Astrocyte (in vitro differentiated cells and primary cell): ENCODE measurements around the gene THPO.

Experiments
- EZH2 ChIP-seq: IDR thresholded peaks from 2 replicates; pipeline ENCODE4 v1.6.1; 2012; ENCODE audit warnings: mild to moderate bottlenecking, low read length, inconsistent platforms; ENCODE audit not compliant: insufficient read depth
- TF ChIP-seq, protein P1 (sequence below): IDR thresholded peaks from 2 replicates; pipeline ENCODE4 v1.5.1; 2011; ENCODE audit warnings: low read depth, mild to moderate bottlenecking, inconsistent platforms, low read length, moderate library complexity; ENCODE audit not compliant: insufficient read depth

DNA sequence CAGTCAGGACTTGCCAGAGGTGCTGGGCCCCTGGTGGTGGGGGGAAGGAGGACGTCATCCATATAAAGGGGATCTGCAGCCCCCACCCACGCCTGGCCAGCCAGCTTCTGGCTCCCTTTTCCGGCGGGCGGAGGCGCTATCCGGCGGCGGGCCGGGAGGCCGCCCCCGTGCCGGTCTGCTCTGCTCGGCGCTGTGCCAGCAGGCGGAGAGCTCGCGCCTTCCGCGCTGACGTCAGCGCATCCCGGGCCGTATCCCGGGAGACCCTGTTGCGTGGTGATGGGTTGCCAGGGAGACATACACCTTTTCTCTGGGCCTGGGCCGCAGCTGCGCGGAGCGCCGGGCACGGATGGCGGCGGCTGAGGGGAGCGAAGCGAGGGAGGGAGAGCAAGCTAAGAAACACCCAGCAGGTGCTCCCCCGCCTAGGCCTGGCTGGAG, 39.5 kb downstream of the THPO start:
- TF ChIP-seq, protein P1, sequence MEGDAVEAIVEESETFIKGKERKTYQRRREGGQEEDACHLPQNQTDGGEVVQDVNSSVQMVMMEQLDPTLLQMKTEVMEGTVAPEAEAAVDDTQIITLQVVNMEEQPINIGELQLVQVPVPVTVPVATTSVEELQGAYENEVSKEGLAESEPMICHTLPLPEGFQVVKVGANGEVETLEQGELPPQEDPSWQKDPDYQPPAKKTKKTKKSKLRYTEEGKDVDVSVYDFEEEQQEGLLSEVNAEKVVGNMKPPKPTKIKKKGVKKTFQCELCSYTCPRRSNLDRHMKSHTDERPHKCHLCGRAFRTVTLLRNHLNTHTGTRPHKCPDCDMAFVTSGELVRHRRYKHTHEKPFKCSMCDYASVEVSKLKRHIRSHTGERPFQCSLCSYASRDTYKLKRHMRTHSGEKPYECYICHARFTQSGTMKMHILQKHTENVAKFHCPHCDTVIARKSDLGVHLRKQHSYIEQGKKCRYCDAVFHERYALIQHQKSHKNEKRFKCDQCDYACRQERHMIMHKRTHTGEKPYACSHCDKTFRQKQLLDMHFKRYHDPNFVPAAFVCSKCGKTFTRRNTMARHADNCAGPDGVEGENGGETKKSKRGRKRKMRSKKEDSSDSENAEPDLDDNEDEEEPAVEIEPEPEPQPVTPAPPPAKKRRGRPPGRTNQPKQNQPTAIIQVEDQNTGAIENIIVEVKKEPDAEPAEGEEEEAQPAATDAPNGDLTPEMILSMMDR, result no peak
- TF ChIP-seq EZH2, result no peak
